Measurements from ENCODE around the gene DSG2. TPM values are rescaled to one million over a fixed set of nuclear protein-coding genes. Genes with fewer than 3 reads are reported as not detected.

Gene DSG2
- total and polyA plus RNA-seq, 10 donors = 0.06 to 0.79 (median 0.20) TPM; not detected in 1

- WGBS, 5 donors = 63 to 95% (median 83%) methylated on average over 1 of the region's 1 CpG
- H3K9me3 ChIP-seq = no peaks in the 10 kb centered on the region
- H3K4me3 ChIP-seq = no peak overlapping the region
- no peak overlapping the region for H3K27ac ChIP-seq
- DNase-seq = no peak
- H3K36me3 ChIP-seq = no peaks in the 10 kb centered on the region
- no peak for TF ChIP-seq POLR2A (IDR thresholded peaks at IDR 0.05)
- TF ChIP-seq POLR2AphosphoS5 (IDR thresholded peaks at IDR 0.05) = no peak
- TF ChIP-seq, protein P1, sequence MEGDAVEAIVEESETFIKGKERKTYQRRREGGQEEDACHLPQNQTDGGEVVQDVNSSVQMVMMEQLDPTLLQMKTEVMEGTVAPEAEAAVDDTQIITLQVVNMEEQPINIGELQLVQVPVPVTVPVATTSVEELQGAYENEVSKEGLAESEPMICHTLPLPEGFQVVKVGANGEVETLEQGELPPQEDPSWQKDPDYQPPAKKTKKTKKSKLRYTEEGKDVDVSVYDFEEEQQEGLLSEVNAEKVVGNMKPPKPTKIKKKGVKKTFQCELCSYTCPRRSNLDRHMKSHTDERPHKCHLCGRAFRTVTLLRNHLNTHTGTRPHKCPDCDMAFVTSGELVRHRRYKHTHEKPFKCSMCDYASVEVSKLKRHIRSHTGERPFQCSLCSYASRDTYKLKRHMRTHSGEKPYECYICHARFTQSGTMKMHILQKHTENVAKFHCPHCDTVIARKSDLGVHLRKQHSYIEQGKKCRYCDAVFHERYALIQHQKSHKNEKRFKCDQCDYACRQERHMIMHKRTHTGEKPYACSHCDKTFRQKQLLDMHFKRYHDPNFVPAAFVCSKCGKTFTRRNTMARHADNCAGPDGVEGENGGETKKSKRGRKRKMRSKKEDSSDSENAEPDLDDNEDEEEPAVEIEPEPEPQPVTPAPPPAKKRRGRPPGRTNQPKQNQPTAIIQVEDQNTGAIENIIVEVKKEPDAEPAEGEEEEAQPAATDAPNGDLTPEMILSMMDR (IDR thresholded peaks at IDR 0.05 in 8 of 11, conservative IDR thresholded peaks at IDR 0.05 in 3 of 11) = no peak
- no peaks in the 10 kb centered on the region for H3K27me3 ChIP-seq (replicated peaks in 1 of 7)
- H3K4me1 ChIP-seq = no peaks in the 10 kb centered on the region
- intact Hi-C loops (cut with DNase I; ENCODE audit: low total_unique reads) = no loop called here
Observed at GRCh38 chr18:31533236-31533635, 35.3 kb downstream of the DSG2 start.

- no peaks in the 10 kb centered on the region for H3K36me3 ChIP-seq
- no peak overlapping the region for H3K4me3 ChIP-seq
- intact Hi-C loops (cut with DNase I; ENCODE audit: low total_unique reads) = no loop called here
- no peaks in the 10 kb centered on the region for H3K27me3 ChIP-seq (replicated peaks in 1 of 7)
- DNase-seq = no peak
- TF ChIP-seq, protein P1 (IDR thresholded peaks at IDR 0.05 in 8 of 11, conservative IDR thresholded peaks at IDR 0.05 in 3 of 11) = no peak
- TF ChIP-seq POLR2AphosphoS5 (IDR thresholded peaks at IDR 0.05) = no peak
- no peak for TF ChIP-seq POLR2A (IDR thresholded peaks at IDR 0.05)
- whole genome bisulfite sequencing, 5 donors = 93 to 100% (median 96%) methylated on average over 3 of the region's 3 CpGs
- H3K9me3 ChIP-seq = no peaks in the 10 kb centered on the region
- no peak overlapping the region for H3K27ac ChIP-seq
- no peaks in the 10 kb centered on the region for H3K4me1 ChIP-seq
Observed at GRCh38 chr18:31538837-31539236, 40.9 kb downstream of the DSG2 start.

GRCh38 chr18:31546476-31546875 is 48.5 kb downstream of the DSG2 start:
- 85 to 98% (median 87%) methylated on average over 2 of the region's 2 CpGs for WGBS, 5 donors
- H3K4me1 ChIP-seq = no peaks in the 10 kb centered on the region
- no peak overlapping the region for H3K4me3 ChIP-seq
- no peak overlapping the region for H3K27ac ChIP-seq
- intact Hi-C loops (cut with DNase I; ENCODE audit: low total_unique reads) = no loop called here
- TF ChIP-seq POLR2AphosphoS5 (IDR thresholded peaks at IDR 0.05) = no peak
- no peak for TF ChIP-seq POLR2A (IDR thresholded peaks at IDR 0.05)
- TF ChIP-seq, protein P1 (IDR thresholded peaks at IDR 0.05 in 8 of 11, conservative IDR thresholded peaks at IDR 0.05 in 3 of 11) = no peak
- H3K27me3 ChIP-seq (replicated peaks in 1 of 7) = no peaks in the 10 kb centered on the region
- H3K9me3 ChIP-seq = no peaks in the 10 kb centered on the region
- H3K36me3 ChIP-seq = no peaks in the 10 kb centered on the region
- DNase-seq = no peak

- H3K36me3 ChIP-seq = no peaks in the 10 kb centered on the region
- no peak overlapping the region for H3K4me3 ChIP-seq
- TF ChIP-seq POLR2AphosphoS5 (IDR thresholded peaks at IDR 0.05) = no peak
- TF ChIP-seq POLR2A (IDR thresholded peaks at IDR 0.05) = no peak
- TF ChIP-seq, protein P1 (IDR thresholded peaks at IDR 0.05 in 8 of 11, conservative IDR thresholded peaks at IDR 0.05 in 3 of 11) = no peak
- H3K27ac ChIP-seq = no peak overlapping the region
- H3K27me3 ChIP-seq (replicated peaks in 1 of 7) = peaks cover 0 to 3% (median 0%) of the 10 kb centered on the region in 7 donors
- 84 to 94% (median 87%) methylated on average over 2 of the region's 2 CpGs for WGBS, 5 donors
- intact Hi-C loops (cut with DNase I; ENCODE audit: low total_unique reads) = no loop called here
- DNase-seq = no peak
- no peaks in the 10 kb centered on the region for H3K4me1 ChIP-seq
- H3K9me3 ChIP-seq = no peaks in the 10 kb centered on the region
Observed at GRCh38 chr18:31548853-31549252, 50.9 kb downstream of the DSG2 start.
